Activated CD4-positive, alpha-beta T cell treated with anti-CD3 and anti-CD28 coated beads for 24 hours (primary cell): ENCODE data around the gene NIN.

ENCODE experiments used
- DNase-seq, 2 donors: peaks; one replicate each; pipeline ENCODE4 v3.0.0-alpha.2; 2020; ENCODE audit warnings: low read depth in 2 of 2

NIN gene

GRCh38 chr14:50839691-50840090 lies 8.7 kb upstream of the NIN start:
- no peak for DNase-seq

- DNase-seq: no peak
Observed at GRCh38 chr14:50839048-50839447, 8.1 kb upstream of the NIN start.

GRCh38 chr14:50837850-50838470 lies 7.0 kb upstream of the NIN start:
- DNase-seq: no peak

- DNase-seq: no peak
Observed at GRCh38 chr14:50837271-50837670, 6.3 kb upstream of the NIN start.

GRCh38 chr14:50836515-50836914 lies 5.6 kb upstream of the NIN start:
- no peak for DNase-seq

- no peak for DNase-seq
Observed at GRCh38 chr14:50835280-50835679, 4.3 kb upstream of the NIN start.

- no peak for DNase-seq
Observed at GRCh38 chr14:50834802-50835276, 3.9 kb upstream of the NIN start.

GRCh38 chr14:50832935-50833630 lies 2.1 kb upstream of the NIN start:
- DNase-seq: no peak

GRCh38 chr14:50831726-50832168 lies 785 bp upstream of the NIN start:
- DNase-seq: no peak

- DNase-seq: peak; percentile 46 to 54
Observed at GRCh38 chr14:50830044-50830931, 674 bp downstream of the NIN start.

- no peak for DNase-seq
Observed at GRCh38 chr14:50829489-50830043, 1.4 kb downstream of the NIN start.

- DNase-seq: no peak
Observed at GRCh38 chr14:50828721-50829488, 2.1 kb downstream of the NIN start.

- DNase-seq: no peak
Observed at GRCh38 chr14:50826681-50827080, 4.3 kb downstream of the NIN start.

- DNase-seq: no peak
Observed at GRCh38 chr14:50825307-50825706, 5.7 kb downstream of the NIN start.

- DNase-seq: no peak
Observed at GRCh38 chr14:50823762-50824636, 7.0 kb downstream of the NIN start.

GRCh38 chr14:50823051-50823761 lies 7.8 kb downstream of the NIN start:
- no peak for DNase-seq

GRCh38 chr14:50822501-50823042 lies 8.4 kb downstream of the NIN start:
- DNase-seq: no peak

- no peak for DNase-seq
Observed at GRCh38 chr14:50821510-50822464, 9.2 kb downstream of the NIN start.
